Forelimb muscle (tissue), 1 donor: ENCODE measurements around the gene SLC4A3. TPM values are rescaled to one million over a fixed set of nuclear protein-coding genes. Genes with fewer than 3 reads are reported as not detected.

Experiments
- DNase-seq: peaks from one replicate; pipeline ENCODE4 v3.0.0-alpha.2; 2013; ENCODE audit warnings: low read depth
- polyA plus RNA-seq: library from polyadenylated mRNA; unstranded; fragments of 120-200 nt; gene quantifications from one replicate; pipeline ENCODE4 v1.2.1, GENCODE V29; 2013; ENCODE audit not compliant: insufficient read length

SLC4A3 gene
- polyA plus RNA-seq, result 6.9 TPM

GRCh38 chr2:219627103-219628100, at the start of gene SLC4A3:
Gene SLC4A3, plus strand, starts transcription at chr2:219627630. Its CDS starts 363 bp downstream, at chr2:219627993.
- DNase-seq, result no peak

- DNase-seq, result no peak
Measured at GRCh38 chr2:219578811-219579613, 48.4 kb upstream of the SLC4A3 start.

- no peak for DNase-seq
Measured at GRCh38 chr2:219581346-219581745, 46.1 kb upstream of the SLC4A3 start.

- DNase-seq, result no peak
Measured at GRCh38 chr2:219591091-219591490, 36.3 kb upstream of the SLC4A3 start.

- DNase-seq, result no peak
Measured at GRCh38 chr2:219592736-219593135, 34.7 kb upstream of the SLC4A3 start.

- DNase-seq, result no peak
Measured at GRCh38 chr2:219593154-219593553, 34.3 kb upstream of the SLC4A3 start.

- no peak for DNase-seq
Measured at GRCh38 chr2:219595256-219595655, 32.2 kb upstream of the SLC4A3 start.

- no peak for DNase-seq
Measured at GRCh38 chr2:219596954-219597551, 30.4 kb upstream of the SLC4A3 start.

- DNase-seq, result peak; percentile 93
Measured at GRCh38 chr2:219597552-219598307, 29.7 kb upstream of the SLC4A3 start, which contains the start of gene STK11IP. Gene STK11IP, plus strand, starts transcription at chr2:219597857. Its CDS starts 263 bp downstream, at chr2:219598120.

GRCh38 chr2:219598308-219599078, 28.9 kb upstream of the SLC4A3 start:
- no peak for DNase-seq

GRCh38 chr2:219603771-219604170, 23.7 kb upstream of the SLC4A3 start:
- DNase-seq, result no peak

- no peak for DNase-seq
Measured at GRCh38 chr2:219605607-219605954, 21.8 kb upstream of the SLC4A3 start.

- DNase-seq, result no peak
Measured at GRCh38 chr2:219607931-219608330, 19.5 kb upstream of the SLC4A3 start.

GRCh38 chr2:219608399-219608964, 18.9 kb upstream of the SLC4A3 start:
- no peak for DNase-seq

GRCh38 chr2:219609149-219609750, 18.2 kb upstream of the SLC4A3 start:
- no peak for DNase-seq

GRCh38 chr2:219611306-219611705, 16.1 kb upstream of the SLC4A3 start:
- no peak for DNase-seq

- no peak for DNase-seq
Measured at GRCh38 chr2:219611866-219612576, 15.4 kb upstream of the SLC4A3 start.

GRCh38 chr2:219612577-219613286, 14.7 kb upstream of the SLC4A3 start:
- no peak for DNase-seq
